Measurements from ENCODE around the gene SASH3.

DNA sequence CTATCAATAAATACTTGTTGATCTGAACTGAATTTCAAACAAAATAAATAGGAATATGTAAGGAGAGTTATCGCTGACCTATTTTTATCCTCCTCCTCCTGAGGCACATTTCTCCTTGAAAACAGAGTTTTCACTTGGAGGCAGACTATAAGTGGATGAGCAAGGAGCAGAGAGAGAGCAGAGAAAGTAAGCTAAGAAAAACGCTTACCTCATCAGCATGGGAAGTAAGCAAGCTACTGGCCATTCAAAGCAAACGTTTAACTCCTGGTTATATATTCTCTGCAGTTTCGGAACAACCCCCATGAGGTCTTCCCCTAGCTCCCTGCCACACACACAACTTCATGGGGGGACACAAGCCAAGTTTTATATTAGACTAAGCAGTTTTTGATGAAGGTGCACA, 50.7 kb downstream of the SASH3 start:
- TF ChIP-seq POLR2A (IDR thresholded peaks at IDR 0.05; ENCODE audit: low read depth, low read length) (no peak), POLR2AphosphoS5 (IDR thresholded peaks at IDR 0.05; ENCODE audit: low read depth, low read length) (no peak), TAF1 (IDR thresholded peaks at IDR 0.05; ENCODE audit: low read depth, low read length) (no peak), SPI1 (IDR thresholded peaks at IDR 0.05; ENCODE audit: low read depth, low read length) (no peak)
